Activated T-helper 2 cell treated with anti-CD3 and anti-CD28 coated beads, Interferon-gamma antibody, Interleukin-2, Interleukin-4, amounts not matched to agents 10 μg/mL and 5 μg/mL and 100 μg/mL, durations not matched to agents 14 hours and 24 hours and 36 hours (primary cell): ENCODE measurements around the gene OCIAD1. TPM values are rescaled to one million over a fixed set of nuclear protein-coding genes. Genes with fewer than 3 reads are reported as not detected.

ENCODE experiments used
- DNase-seq: peaks from one replicate; pipeline ENCODE4 v3.0.0; 2021; ENCODE audit warnings: low spot score
- H3K27ac Mint-ChIP-seq: one replicate; pipeline ENCODE4 v1.8.0; 2021; ENCODE audit warnings: mixed read lengths
- H3K27me3 Mint-ChIP-seq: one replicate; pipeline ENCODE4 v1.8.0; 2021; ENCODE audit warnings: low read depth, mixed read lengths
- H3K36me3 Mint-ChIP-seq: one replicate; pipeline ENCODE4 v1.8.0; 2021; ENCODE audit warnings: low read depth, mixed read lengths
- H3K4me1 Mint-ChIP-seq: one replicate; pipeline ENCODE4 v1.8.0; 2021; ENCODE audit warnings: low read depth, mixed read lengths
- H3K4me3 Mint-ChIP-seq: one replicate; pipeline ENCODE4 v1.8.0; 2021; ENCODE audit warnings: low read depth, mild to moderate bottlenecking, moderate library complexity, mixed read lengths
- H3K9me3 Mint-ChIP-seq: one replicate; pipeline ENCODE4 v1.8.0; 2021; ENCODE audit warnings: mixed read lengths
- intact Hi-C: fragments of 100-400 bp; cut with micrococcal nuclease; formaldehyde crosslinking; loops from one replicate; pipeline ENCODE4 v1.15.1; 2023
- total RNA-seq: library from RNA; stranded (reverse); gene quantifications from 2 replicates; pipeline ENCODE4 v1.2.3, GENCODE V29; 2022

OCIAD1 gene
- total RNA-seq, 1 donor from 2014 or later, result 116 TPM

DNA sequence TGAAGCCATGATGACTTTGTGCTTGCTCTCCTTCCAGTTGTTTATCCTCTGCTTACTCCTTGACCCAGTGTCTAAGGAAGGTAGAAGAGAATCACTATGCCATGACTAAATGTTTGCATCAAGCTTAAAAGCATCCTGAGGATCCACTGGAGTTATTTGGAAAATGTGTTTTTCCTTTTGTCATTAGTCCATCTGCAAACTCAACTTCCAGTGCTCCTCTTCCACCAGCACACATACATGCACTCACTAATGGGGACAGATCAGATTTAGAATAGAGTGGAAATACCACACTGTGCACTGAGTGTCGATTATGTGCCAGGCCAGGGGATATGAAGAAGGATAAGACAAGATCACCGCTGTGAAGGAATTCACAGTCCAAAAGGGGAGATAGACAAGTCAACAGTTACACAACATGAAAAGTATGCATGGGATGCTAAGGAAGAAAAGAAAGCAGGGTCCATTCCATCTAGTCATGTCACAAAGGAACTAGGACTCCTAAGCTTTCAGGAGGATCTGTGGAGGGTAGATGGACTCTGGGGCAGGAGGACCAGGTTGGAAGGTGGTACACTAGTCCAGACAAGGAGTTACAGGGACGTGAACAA lies 73.8 kb downstream of the OCIAD1 start:
- Mint-ChIP-seq H3K36me3 (peaks cover 37% of the 10 kb centered on the region), H3K9me3 (no peaks in the 10 kb centered on the region), H3K27ac (peak overlapping the region; percentile 1), H3K4me1 (peaks cover 33% of the 10 kb centered on the region), H3K4me3 (peak overlapping the region; percentile 83), H3K27me3 (no peaks in the 10 kb centered on the region)
- no peak for DNase-seq
- intact Hi-C loops, result loop anchor here (5.0 kb wide), 1 partner anchor 222 kb away; no protein-coding TSS in a partner anchor

DNA sequence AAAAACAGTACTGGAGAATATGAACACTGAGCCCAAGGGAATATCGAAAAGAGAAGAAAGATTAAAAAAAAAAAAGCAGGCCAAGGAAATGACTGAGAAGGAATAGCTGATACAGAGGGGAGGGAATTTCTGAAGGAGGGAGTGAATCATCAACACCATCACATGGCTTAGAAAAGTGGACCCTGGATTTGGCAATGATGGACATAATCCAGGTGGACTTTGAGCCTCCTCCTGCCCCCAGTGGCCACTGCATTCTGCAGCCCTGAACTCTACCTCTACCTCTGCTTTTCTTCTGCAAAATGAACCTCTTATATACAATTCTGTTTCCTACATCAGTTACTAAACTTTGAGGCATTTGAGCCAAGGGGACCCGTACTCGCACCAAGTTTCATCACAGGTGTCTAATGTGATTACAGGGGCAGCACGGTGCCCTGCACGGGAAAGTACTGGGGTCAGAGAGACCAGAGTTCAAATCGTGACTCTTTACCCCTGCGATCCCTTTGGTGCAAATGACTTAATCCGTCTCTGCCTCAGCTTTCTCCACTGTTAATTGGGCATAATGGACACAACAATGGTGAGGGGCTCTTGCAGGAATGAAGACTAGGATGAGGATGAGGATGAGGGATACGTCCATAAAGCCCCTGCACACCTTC lies 74.6 kb downstream of the OCIAD1 start:
- peak overlapping the region; percentile 60 for H3K27ac Mint-ChIP-seq
- H3K4me1 Mint-ChIP-seq, result peaks cover 29% of the 10 kb centered on the region
- H3K36me3 Mint-ChIP-seq, result peaks cover 31% of the 10 kb centered on the region
- DNase-seq, result no peak
- no peaks in the 10 kb centered on the region for H3K27me3 Mint-ChIP-seq
- intact Hi-C loops, result loop anchor here (1.0 to 5.0 kb wide), 3 partner anchors 75 to 327 kb away; no protein-coding TSS in a partner anchor
- peak overlapping the region; percentile 83 for H3K4me3 Mint-ChIP-seq
- no peaks in the 10 kb centered on the region for H3K9me3 Mint-ChIP-seq

DNA sequence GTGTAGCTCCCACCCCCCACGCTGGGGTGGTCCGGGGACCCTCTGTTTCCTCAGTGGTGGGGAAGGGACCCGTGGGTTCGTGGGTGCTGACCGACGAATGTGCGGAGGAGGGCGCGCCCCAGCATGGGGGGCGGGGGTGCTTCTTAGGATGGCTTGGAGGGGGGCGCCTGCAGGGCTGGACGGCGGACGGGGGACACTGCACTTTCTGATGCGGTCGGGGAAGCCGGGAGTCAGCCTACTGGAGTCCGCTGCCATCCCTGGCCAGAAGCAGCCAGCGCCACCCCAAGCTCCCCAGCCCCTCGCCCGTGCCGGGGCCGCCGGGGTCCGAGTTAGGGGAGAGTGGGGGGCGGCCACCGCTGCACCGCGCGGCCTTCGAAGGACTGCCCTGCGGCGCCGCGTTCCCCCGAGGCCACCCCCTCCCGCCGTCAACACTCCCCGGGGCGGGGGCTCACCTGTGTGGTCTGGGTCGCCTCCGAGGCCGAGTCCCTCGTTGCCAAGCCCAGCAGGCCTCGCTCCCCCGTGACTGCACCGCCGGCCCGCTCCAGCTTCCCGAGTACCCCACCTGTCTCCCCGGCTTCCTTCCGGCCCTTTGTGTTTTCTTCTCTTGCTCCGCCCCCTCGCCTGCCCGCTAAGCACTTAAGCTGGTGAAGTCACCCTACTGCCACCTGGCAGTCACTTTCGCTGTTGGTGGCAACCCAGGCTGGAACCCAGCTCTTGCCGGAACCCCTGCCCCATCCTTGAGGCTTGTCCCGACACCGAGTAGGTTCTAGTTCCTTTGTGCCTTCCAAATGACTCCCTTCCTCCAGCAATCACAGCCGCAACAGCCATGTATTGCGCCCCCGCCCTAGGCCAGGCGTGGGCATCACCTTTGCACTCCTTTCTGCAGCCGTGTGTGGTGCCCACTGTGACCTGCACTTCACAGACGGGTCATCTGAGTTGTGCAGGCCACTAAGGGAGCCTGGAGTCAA lies 75.6 kb downstream of the OCIAD1 start, which contains the start of gene OCIAD2:
OCIAD2 (minus strand) TSS at position 569 of the 968 bp plus-strand sequence. CDS start 2,225 bp downstream, outside the sequence.
- intact Hi-C loops, result loop anchor here (1.0 to 5.0 kb wide), 3 partner anchors 76 to 328 kb away; no protein-coding TSS in a partner anchor
- Mint-ChIP-seq H3K27me3 (no peaks in the 10 kb centered on the region), H3K4me1 (peaks cover 26% of the 10 kb centered on the region), H3K27ac (peak within 1 kb of the TSS; percentile 81), H3K4me3 (peak within 1 kb of the TSS; percentile 89), H3K36me3 (peaks cover 24% of the 10 kb centered on the region), H3K9me3 (no peaks in the 10 kb centered on the region)
- DNase-seq, result peak; percentile 71

DNA sequence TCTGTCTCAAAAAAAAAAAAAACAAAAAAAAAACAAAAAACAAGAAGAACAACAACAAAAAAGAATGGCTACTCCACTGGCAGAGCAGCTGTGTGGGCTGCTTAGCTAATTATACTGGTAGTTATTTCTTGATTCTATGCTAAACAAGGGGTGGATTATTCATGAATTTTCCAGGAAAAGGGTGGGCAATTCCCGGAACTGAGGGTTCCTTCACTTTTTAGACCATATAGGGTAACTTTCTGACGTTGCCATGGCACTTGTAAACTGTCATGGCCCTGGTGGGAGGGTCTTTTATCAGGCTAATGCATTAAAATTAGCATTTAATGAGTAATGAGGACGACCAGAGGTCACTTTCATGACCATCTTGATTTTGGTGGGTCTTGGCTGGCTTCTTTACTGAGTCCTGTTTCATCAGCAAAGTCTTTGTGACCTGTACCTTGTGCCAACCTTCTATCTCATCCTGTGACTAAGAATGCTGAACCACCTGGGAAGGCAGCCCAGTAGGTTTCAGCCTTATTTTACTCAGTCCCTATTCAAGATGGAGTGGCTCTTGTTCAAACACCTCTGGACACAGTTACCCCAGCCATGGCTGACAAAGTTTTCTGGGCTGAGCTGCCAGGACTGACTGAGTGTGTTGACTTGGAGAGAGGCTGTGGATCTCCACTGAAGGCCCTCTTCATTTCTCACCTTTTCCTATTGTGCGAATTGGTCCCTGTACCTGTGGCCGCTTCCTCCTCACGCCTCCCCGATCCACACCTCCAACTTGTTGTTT lies 77.0 kb downstream of the OCIAD1 start:
- Mint-ChIP-seq H3K27me3 (no peaks in the 10 kb centered on the region), H3K9me3 (no peaks in the 10 kb centered on the region), H3K4me1 (peaks cover 26% of the 10 kb centered on the region), H3K4me3 (peak overlapping the region; percentile 35), H3K27ac (peak overlapping the region; percentile 15), H3K36me3 (peaks cover 14% of the 10 kb centered on the region)
- DNase-seq, result no peak
- intact Hi-C loops, result loop anchor here (2.0 to 5.0 kb wide), 5 partner anchors 55 to 329 kb away; partner anchors contain the start of gene FRYL

DNA sequence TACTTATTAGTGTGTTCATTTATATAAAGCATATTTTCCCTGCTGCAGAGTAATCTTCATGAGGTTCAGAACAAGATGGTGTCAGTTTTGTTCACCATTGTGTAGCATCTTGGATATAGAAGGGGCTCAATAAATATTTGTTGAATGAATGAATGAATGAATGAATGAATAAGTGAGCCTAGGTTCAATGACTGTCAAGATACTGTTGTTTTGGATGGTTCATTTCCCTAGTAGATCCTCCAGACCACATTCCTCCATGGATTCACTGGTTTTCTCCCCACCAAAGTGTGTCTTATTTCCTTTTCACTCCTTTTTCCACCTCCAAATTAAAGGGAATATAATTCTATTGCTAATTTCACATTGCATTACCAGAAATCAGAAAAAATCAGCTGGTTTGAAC lies 77.8 kb downstream of the OCIAD1 start:
- Mint-ChIP-seq H3K9me3 (no peaks in the 10 kb centered on the region), H3K36me3 (peaks cover 12% of the 10 kb centered on the region), H3K27ac (no peak overlapping the region), H3K27me3 (no peaks in the 10 kb centered on the region), H3K4me3 (peak overlapping the region; percentile 35), H3K4me1 (peaks cover 26% of the 10 kb centered on the region)
- DNase-seq, result no peak
- intact Hi-C loops, result loop anchor here (2.0 to 5.0 kb wide), 4 partner anchors 54 to 226 kb away; partner anchors contain the start of gene FRYL

DNA sequence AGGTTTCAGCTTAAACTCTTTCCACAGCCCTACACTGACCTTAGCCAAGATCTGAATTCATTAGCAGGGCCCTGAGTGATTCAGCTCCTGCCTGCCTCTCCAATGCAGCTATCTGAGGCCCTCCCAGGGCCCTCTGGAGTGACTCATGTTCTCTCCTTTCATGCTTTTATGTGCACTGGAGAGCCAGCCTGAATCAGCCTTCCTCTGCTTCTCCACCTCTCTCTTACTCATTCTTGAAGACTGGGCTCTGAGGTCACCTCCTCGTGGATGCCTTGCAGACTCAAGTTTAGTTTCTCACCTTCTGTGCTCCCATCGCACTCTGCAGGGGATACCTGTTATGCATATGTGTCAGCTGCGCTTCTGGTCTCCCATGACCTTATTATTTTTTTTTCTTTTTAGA lies 78.8 kb downstream of the OCIAD1 start:
- no peak for DNase-seq
- Mint-ChIP-seq H3K4me1 (peaks cover 23% of the 10 kb centered on the region), H3K36me3 (peaks cover 6% of the 10 kb centered on the region), H3K27ac (peak overlapping the region; percentile 5), H3K4me3 (no peak overlapping the region), H3K9me3 (no peaks in the 10 kb centered on the region), H3K27me3 (no peaks in the 10 kb centered on the region)
- intact Hi-C loops, result loop anchor here (2.0 to 5.0 kb wide), 4 partner anchors 53 to 227 kb away; partner anchors contain the start of gene FRYL

DNA sequence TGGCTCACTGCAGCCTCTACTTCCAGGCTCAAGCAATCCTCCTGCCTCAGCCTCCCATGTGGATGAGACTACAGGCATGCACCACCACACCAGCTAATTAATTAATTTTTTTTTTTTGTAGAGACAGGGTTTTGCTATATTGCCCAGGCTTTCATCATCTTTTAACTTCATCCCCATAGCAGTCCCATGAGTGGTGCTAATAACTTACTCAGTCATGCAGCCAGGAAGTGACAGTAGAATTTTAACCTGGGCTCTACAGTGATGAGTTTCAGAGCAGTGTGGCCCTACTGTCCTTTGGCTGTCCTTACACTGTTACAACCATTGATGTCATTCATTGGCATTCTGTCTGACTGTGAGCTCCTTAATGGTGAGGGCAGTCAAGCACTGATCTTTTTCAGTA lies 79.6 kb downstream of the OCIAD1 start:
- no peak overlapping the region for H3K4me3 Mint-ChIP-seq
- no peaks in the 10 kb centered on the region for H3K9me3 Mint-ChIP-seq
- H3K36me3 Mint-ChIP-seq, result no peaks in the 10 kb centered on the region
- DNase-seq, result no peak
- intact Hi-C loops, result no loop called here
- no peaks in the 10 kb centered on the region for H3K27me3 Mint-ChIP-seq
- H3K4me1 Mint-ChIP-seq, result peaks cover 15% of the 10 kb centered on the region
- H3K27ac Mint-ChIP-seq, result no peak overlapping the region

Other genes with a start within 250 kb of the OCIAD1 start
- gene FRYL, start 50.8 kb upstream of the OCIAD1 start, total RNA-seq, result 68.2 and 69.6 TPM in 2 replicates
- 53.5 and 63.0 TPM in 2 replicates for gene OCIAD2, start 75.7 kb downstream of the OCIAD1 start, total RNA-seq
- gene CWH43, start 155.2 kb downstream of the OCIAD1 start, total RNA-seq, result not detected in 2 replicates